Common myeloid progenitor, CD34-positive (primary cell): ENCODE measurements around the gene ZNF226.
"Not testable (repeated sequence)": the region's sequence is repeated elsewhere in the genome, so short reads cannot be mapped to it uniquely, and the experiment has no call there.

ENCODE experiments used
- CTCF ChIA-PET: fragments of 350-600 bp; sonication (Branson Sonifier 250); formaldehyde crosslinking; loops from one replicate; lab custom pipeline; 2021; ENCODE audit warnings: antibody characterized with exemption; lab: Charles Lee
- POLR2A ChIA-PET: fragments of 350-600 bp; sonication (Branson Sonifier 250); formaldehyde crosslinking; loops from one replicate; lab custom pipeline; 2021; ENCODE audit warnings: antibody characterized with exemption; lab: Charles Lee
- DNase-seq, 3 donors: peaks; one replicate each; pipeline versions ENCODE4 v3.0.0 to v3.0.0-alpha.2; 2013
- H3K27ac ChIP-seq, 2 experiments: 1 replicate in 1 of 2; 2 replicates in 1 of 2; pipeline ENCODE4 v1.7.0; 2013; ENCODE audit warnings: inconsistent platforms in 2 of 2, low read length in 2 of 2, mild to moderate bottlenecking in 2 of 2, low read depth in 1 of 2, moderate library complexity in 1 of 2; ENCODE audit not compliant: severe bottlenecking in 2 of 2, insufficient read depth in 1 of 2, poor library complexity in 1 of 2
- H3K27me3 ChIP-seq, 5 experiments: replicated peaks in 2 of 5; 1 replicate in 3 of 5; 2 replicates in 2 of 5; pipeline versions ENCODE4 v1.6.1 to v1.7.0; 2013; ENCODE audit warnings: low read length in 4 of 5, mild to moderate bottlenecking in 2 of 5, moderate library complexity in 2 of 5, inconsistent platforms in 1 of 5; ENCODE audit not compliant: insufficient read depth in 5 of 5, control insufficient read depth in 4 of 5
- H3K36me3 ChIP-seq, 4 experiments: 1 replicate in 2 of 4; 2 replicates in 2 of 4; pipeline versions ENCODE4 v1.6.1 to v1.7.0; 2013; ENCODE audit warnings: low read length in 3 of 4, control low read depth in 1 of 4, mild to moderate bottlenecking in 1 of 4; ENCODE audit not compliant: control insufficient read depth in 4 of 4, insufficient read depth in 4 of 4
- H3K4me1 ChIP-seq, 4 experiments: 1 replicate in 3 of 4; 2 replicates in 1 of 4; pipeline versions ENCODE4 v1.6.1 to v1.7.1; 2013; ENCODE audit warnings: low read length in 3 of 4, mild to moderate bottlenecking in 3 of 4, control low read depth in 1 of 4, inconsistent platforms in 1 of 4, moderate library complexity in 1 of 4; ENCODE audit not compliant: control insufficient read depth in 4 of 4, insufficient read depth in 4 of 4; ENCODE audit errors: control extremely low read depth in 1 of 4
- H3K4me3 ChIP-seq, 7 experiments: 1 replicate in 4 of 7; 2 replicates in 3 of 7; pipeline versions ENCODE4 v1.5.1 to v1.7.0; 2013; ENCODE audit warnings: mild to moderate bottlenecking in 7 of 7, low read length in 6 of 7, moderate library complexity in 6 of 7, inconsistent platforms in 2 of 7, low read depth in 2 of 7, control low read depth in 1 of 7; ENCODE audit not compliant: insufficient read depth in 4 of 7, control insufficient read depth in 1 of 7; ENCODE audit errors: extremely low read depth in 1 of 7
- H3K9me3 ChIP-seq, 5 experiments: 1 replicate in 4 of 5; 2 replicates in 1 of 5; pipeline versions ENCODE4 v1.6.1 to v1.7.1; 2013; ENCODE audit warnings: low read length in 4 of 5, mild to moderate bottlenecking in 2 of 5, inconsistent platforms in 1 of 5, low read depth in 1 of 5, moderate library complexity in 1 of 5; ENCODE audit not compliant: control insufficient read depth in 4 of 5, insufficient read depth in 2 of 5; ENCODE audit errors: control extremely low read depth in 1 of 5
- WGBS: methylation state at CpG from one replicate; pipeline ENCODE4 v1.1.5; 2013; ENCODE audit not compliant: insufficient coverage; 5-methylcytosine and 5-hydroxymethylcytosine counted together

Gene ZNF226

GRCh38 chr19:44182145-44182544 lies 17.2 kb downstream of the ZNF226 start:
- Histone ChIP-seq H3K4me3 (no peak overlapping the region), H3K27ac (no peak overlapping the region), H3K36me3 (peaks cover 0 to 3% (median 2%) of the 10 kb centered on the region in 4 experiments), H3K27me3 (no peaks in the 10 kb centered on the region), H3K9me3 (peaks cover 20 to 81% (median 21%) of the 10 kb centered on the region in 5 experiments), H3K4me1 (no peaks in the 10 kb centered on the region)
- ChIA-PET POLR2A (no interaction called here), CTCF (no interaction called here)
- 80% methylated on average over 1 of the region's 10 CpGs for WGBS
- DNase-seq, result no peak

GRCh38 chr19:44190020-44190419 lies 25.1 kb downstream of the ZNF226 start:
- Histone ChIP-seq H3K36me3 (no peaks in the 10 kb centered on the region), H3K4me1 (no peaks in the 10 kb centered on the region), H3K27ac (no peak overlapping the region), H3K4me3 (no peak overlapping the region), H3K27me3 (no peaks in the 10 kb centered on the region), H3K9me3 (peaks cover 4 to 54% (median 6%) of the 10 kb centered on the region in 5 experiments)
- 100% methylated on average over 1 of the region's 6 CpGs for WGBS
- DNase-seq, result no peak
- CTCF ChIA-PET, result no interaction called here
- POLR2A ChIA-PET, result no interaction called here

- WGBS, result 80% methylated on average over 4 of the region's 5 CpGs
- Histone ChIP-seq H3K27ac (no peak overlapping the region), H3K4me3 (no peak overlapping the region), H3K4me1 (no peaks in the 10 kb centered on the region), H3K36me3 (no peaks in the 10 kb centered on the region), H3K9me3 (peaks cover 4 to 55% (median 6%) of the 10 kb centered on the region in 5 experiments), H3K27me3 (no peaks in the 10 kb centered on the region)
- ChIA-PET CTCF (no interaction called here), POLR2A (no interaction called here)
- no peak for DNase-seq
Measured at GRCh38 chr19:44192127-44192526, 27.2 kb downstream of the ZNF226 start.

GRCh38 chr19:44196772-44197171 lies 31.9 kb downstream of the ZNF226 start:
- Histone ChIP-seq H3K27ac (no peak overlapping the region), H3K36me3 (no peaks in the 10 kb centered on the region), H3K4me3 (no peak overlapping the region), H3K27me3 (no peaks in the 10 kb centered on the region), H3K9me3 (peaks cover 3 to 35% (median 4%) of the 10 kb centered on the region in 5 experiments), H3K4me1 (no peaks in the 10 kb centered on the region)
- no peak for DNase-seq
- ChIA-PET CTCF (no interaction called here), POLR2A (no interaction called here)

GRCh38 chr19:44202470-44202869 lies 37.6 kb downstream of the ZNF226 start:
- no peak for DNase-seq
- Histone ChIP-seq H3K4me3 (no peak overlapping the region), H3K4me1 (peaks cover 0 to 2% (median 0%) of the 10 kb centered on the region in 4 experiments), H3K27me3 (peaks cover 0 to 2% (median 0%) of the 10 kb centered on the region in 5 experiments), H3K27ac (no peak overlapping the region), H3K9me3 (peaks cover 3 to 21% (median 5%) of the 10 kb centered on the region in 5 experiments), H3K36me3 (no peaks in the 10 kb centered on the region)
- WGBS, result 86% methylated on average over 1 of the region's 1 CpG
- ChIA-PET CTCF (no interaction called here), POLR2A (no interaction called here)

- no peak for DNase-seq
- peaks cover 0 to 2% (median 0%) of the 10 kb centered on the region in 5 experiments for H3K27me3 ChIP-seq
- POLR2A ChIA-PET, result no interaction called here
Measured at GRCh38 chr19:44202974-44203373, 38.1 kb downstream of the ZNF226 start.

GRCh38 chr19:44203877-44204276 lies 39.0 kb downstream of the ZNF226 start:
- H3K4me3 ChIP-seq, H3K27ac ChIP-seq, H3K27me3 ChIP-seq, H3K4me1 ChIP-seq, DNase-seq, H3K36me3 ChIP-seq, CTCF ChIA-PET, POLR2A ChIA-PET: not testable (repeated sequence)
- H3K9me3 ChIP-seq, result peaks cover 3 to 21% (median 3%) of the 10 kb centered on the region in 5 experiments
- 95% methylated on average over 20 of the region's 31 CpGs for WGBS

More at GRCh38 chr19:44202974-44203373, 38.1 kb downstream of the ZNF226 start:
- Histone ChIP-seq H3K36me3 (no peaks in the 10 kb centered on the region), H3K4me1 (peaks cover 0 to 3% (median 2%) of the 10 kb centered on the region in 4 experiments), H3K27ac (no peak overlapping the region), H3K4me3 (no peak overlapping the region), H3K9me3 (peaks cover 3 to 21% (median 5%) of the 10 kb centered on the region in 5 experiments)
- CTCF ChIA-PET, result no interaction called here
- WGBS, result 100% methylated on average over 1 of the region's 2 CpGs
